HUES48 (cell line): Measurements from ENCODE around the gene CAMKK1.

Experiments
- H3K27ac ChIP-seq: one replicate; pipeline ENCODE4 v1.7.0; 2013; ENCODE audit warnings: low read depth, low read length, inconsistent platforms
- H3K27me3 ChIP-seq: 2 replicates; pipeline ENCODE4 v1.6.1; 2013; ENCODE audit warnings: mild to moderate bottlenecking, low read length; ENCODE audit not compliant: control insufficient read depth, insufficient read depth
- H3K36me3 ChIP-seq: 2 replicates; pipeline ENCODE4 v1.6.1; 2013; ENCODE audit warnings: low read length; ENCODE audit not compliant: control insufficient read depth, insufficient read depth
- H3K4me1 ChIP-seq: 2 replicates; pipeline ENCODE4 v1.6.1; 2013; ENCODE audit warnings: mild to moderate bottlenecking, low read length; ENCODE audit not compliant: control insufficient read depth, insufficient read depth
- H3K4me3 ChIP-seq: 2 replicates; pipeline ENCODE4 v1.5.1; 2013; ENCODE audit warnings: mild to moderate bottlenecking, low read depth, low read length
- H3K9ac ChIP-seq: 2 replicates; pipeline ENCODE4 v1.6.1; 2013; ENCODE audit warnings: mild to moderate bottlenecking, low read depth, low read length, moderate library complexity
- H3K9me3 ChIP-seq: 2 replicates; pipeline ENCODE4 v1.6.1; 2013; ENCODE audit warnings: low read length; ENCODE audit not compliant: control insufficient read depth, insufficient read depth

CAMKK1 gene

GRCh38 chr17:3906881-3907280 is 14.0 kb upstream of the CAMKK1 start:
- no peaks in the 10 kb centered on the region for H3K36me3 ChIP-seq
- peaks cover 26% of the 10 kb centered on the region for H3K4me1 ChIP-seq
- H3K27ac ChIP-seq = no peak overlapping the region

GRCh38 chr17:3905017-3905520 is 12.2 kb upstream of the CAMKK1 start:
- Histone ChIP-seq H3K4me1 (peaks cover 26% of the 10 kb centered on the region), H3K9ac (no peak overlapping the region), H3K27me3 (no peaks in the 10 kb centered on the region), H3K4me3 (no peak overlapping the region), H3K36me3 (no peaks in the 10 kb centered on the region), H3K27ac (no peak overlapping the region), H3K9me3 (no peaks in the 10 kb centered on the region)

More at GRCh38 chr17:3906881-3907280, 14.0 kb upstream of the CAMKK1 start:
- H3K27me3 ChIP-seq = no peaks in the 10 kb centered on the region
- no peak overlapping the region for H3K4me3 ChIP-seq
- H3K9ac ChIP-seq = no peak overlapping the region
- no peaks in the 10 kb centered on the region for H3K9me3 ChIP-seq

- Histone ChIP-seq H3K4me1 (peaks cover 26% of the 10 kb centered on the region), H3K4me3 (no peak overlapping the region), H3K27me3 (no peaks in the 10 kb centered on the region), H3K9me3 (no peaks in the 10 kb centered on the region), H3K27ac (no peak overlapping the region), H3K36me3 (no peaks in the 10 kb centered on the region), H3K9ac (no peak overlapping the region)
These were observed 11.6 kb upstream of the CAMKK1 start for GRCh38 chr17:3904501-3904900.

- Histone ChIP-seq H3K27ac (no peak overlapping the region), H3K36me3 (no peaks in the 10 kb centered on the region), H3K4me1 (peaks cover 26% of the 10 kb centered on the region), H3K9me3 (no peaks in the 10 kb centered on the region), H3K4me3 (no peak overlapping the region), H3K27me3 (no peaks in the 10 kb centered on the region), H3K9ac (no peak overlapping the region)
These were observed 11.0 kb upstream of the CAMKK1 start for GRCh38 chr17:3903881-3904290.

GRCh38 chr17:3903051-3903825 is 10.4 kb upstream of the CAMKK1 start:
- H3K9me3 ChIP-seq = no peaks in the 10 kb centered on the region
- H3K4me3 ChIP-seq = no peak overlapping the region
- peaks cover 26% of the 10 kb centered on the region for H3K4me1 ChIP-seq
- no peak overlapping the region for H3K27ac ChIP-seq
- no peaks in the 10 kb centered on the region for H3K36me3 ChIP-seq
- H3K27me3 ChIP-seq = no peaks in the 10 kb centered on the region
- no peak overlapping the region for H3K9ac ChIP-seq

GRCh38 chr17:3900646-3901045 is 7.8 kb upstream of the CAMKK1 start:
- no peak overlapping the region for H3K27ac ChIP-seq
- H3K9ac ChIP-seq = no peak overlapping the region
- H3K4me3 ChIP-seq = no peak overlapping the region
- H3K4me1 ChIP-seq = peaks cover 23% of the 10 kb centered on the region
- H3K27me3 ChIP-seq = no peaks in the 10 kb centered on the region
- H3K9me3 ChIP-seq = no peaks in the 10 kb centered on the region
- H3K36me3 ChIP-seq = no peaks in the 10 kb centered on the region

- Histone ChIP-seq H3K27ac (no peak overlapping the region), H3K27me3 (no peaks in the 10 kb centered on the region; the same call in 1 of the 2 replicates), H3K4me1 (peaks cover 8% of the 10 kb centered on the region), H3K4me3 (no peak overlapping the region), H3K36me3 (no peaks in the 10 kb centered on the region), H3K9ac (no peak overlapping the region), H3K9me3 (no peaks in the 10 kb centered on the region)
These were observed 4.9 kb upstream of the CAMKK1 start for GRCh38 chr17:3897731-3898130.

- H3K27me3 ChIP-seq = no peaks in the 10 kb centered on the region; the same call in 1 of the 2 replicates
- H3K36me3 ChIP-seq = no peaks in the 10 kb centered on the region
- no peak overlapping the region for H3K4me3 ChIP-seq
- H3K9ac ChIP-seq = no peak overlapping the region
- peaks cover 8% of the 10 kb centered on the region for H3K4me1 ChIP-seq
- no peaks in the 10 kb centered on the region for H3K9me3 ChIP-seq
- H3K27ac ChIP-seq = no peak overlapping the region
These were observed 4.0 kb upstream of the CAMKK1 start for GRCh38 chr17:3896968-3897235.

- no peak overlapping the region for H3K27ac ChIP-seq
- H3K9ac ChIP-seq = no peak overlapping the region
- H3K4me1 ChIP-seq = peaks cover 13% of the 10 kb centered on the region
- H3K27me3 ChIP-seq = no peaks in the 10 kb centered on the region; the same call in 1 of the 2 replicates
- no peaks in the 10 kb centered on the region for H3K36me3 ChIP-seq
- no peak overlapping the region for H3K4me3 ChIP-seq
- no peaks in the 10 kb centered on the region for H3K9me3 ChIP-seq
These were observed 3.5 kb upstream of the CAMKK1 start for GRCh38 chr17:3896108-3896967.

- H3K9ac ChIP-seq = no peak overlapping the region
- H3K4me1 ChIP-seq = peaks cover 18% of the 10 kb centered on the region
- no peak overlapping the region for H3K27ac ChIP-seq
- H3K9me3 ChIP-seq = no peaks in the 10 kb centered on the region
- H3K4me3 ChIP-seq = no peak overlapping the region
- H3K36me3 ChIP-seq = no peaks in the 10 kb centered on the region
- no peaks in the 10 kb centered on the region; the same call in 1 of the 2 replicates for H3K27me3 ChIP-seq
These were observed 2.5 kb upstream of the CAMKK1 start for GRCh38 chr17:3895354-3895753.

GRCh38 chr17:3894911-3895343 is 2.1 kb upstream of the CAMKK1 start:
- H3K9ac ChIP-seq = no peak overlapping the region
- H3K27me3 ChIP-seq = no peaks in the 10 kb centered on the region; the same call in 1 of the 2 replicates

More at GRCh38 chr17:3894911-3895343, 2.1 kb upstream of the CAMKK1 start:
- Histone ChIP-seq H3K36me3 (no peaks in the 10 kb centered on the region), H3K27ac (no peak overlapping the region), H3K4me1 (peaks cover 18% of the 10 kb centered on the region), H3K9me3 (no peaks in the 10 kb centered on the region), H3K4me3 (no peak overlapping the region)
